GM19324 (cell line): ENCODE results near the gene PRDM16.

Source experiments
- ATAC-seq: cut with Tn5 transposase; IDR thresholded peaks from one replicate; pipeline ENCODE4 v1.9.1; 2021; ENCODE audit warnings: mild to moderate bottlenecking, moderate library complexity; ENCODE audit not compliant: unreplicated experiment, low FRiP score

The PRDM16 gene

DNA sequence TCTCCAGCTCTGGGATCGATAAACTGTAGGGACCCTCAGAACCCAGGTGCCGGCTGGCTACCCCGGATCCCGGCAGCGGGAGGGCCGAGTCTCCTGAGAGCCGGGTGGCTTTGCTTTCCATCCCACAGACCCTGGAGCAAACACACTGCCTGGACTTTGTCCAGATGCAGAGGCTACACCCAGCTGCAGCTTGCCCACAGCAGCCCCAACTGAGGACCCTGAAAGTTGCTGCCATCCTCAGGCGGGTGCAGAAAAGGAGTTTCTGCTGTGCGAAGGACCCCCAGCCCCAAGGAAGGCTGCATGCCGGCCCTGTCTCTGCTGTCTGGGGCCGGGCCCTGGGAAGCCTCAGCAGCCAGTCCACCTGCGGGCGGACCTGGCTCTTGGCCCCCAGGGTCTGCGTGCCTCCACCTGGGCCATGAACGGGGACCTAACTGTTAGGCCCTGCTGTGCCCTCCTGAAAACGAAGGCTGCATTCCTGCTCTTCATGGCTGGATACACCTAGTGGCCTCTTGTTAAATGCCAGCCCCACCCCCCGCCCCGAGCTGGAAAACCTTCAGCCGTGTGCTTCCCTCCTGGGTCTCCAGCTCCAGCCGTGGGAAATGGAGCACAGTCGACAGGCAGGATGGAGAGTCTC lies 287.9 kb downstream of the PRDM16 start:
- ATAC-seq: no peak

DNA sequence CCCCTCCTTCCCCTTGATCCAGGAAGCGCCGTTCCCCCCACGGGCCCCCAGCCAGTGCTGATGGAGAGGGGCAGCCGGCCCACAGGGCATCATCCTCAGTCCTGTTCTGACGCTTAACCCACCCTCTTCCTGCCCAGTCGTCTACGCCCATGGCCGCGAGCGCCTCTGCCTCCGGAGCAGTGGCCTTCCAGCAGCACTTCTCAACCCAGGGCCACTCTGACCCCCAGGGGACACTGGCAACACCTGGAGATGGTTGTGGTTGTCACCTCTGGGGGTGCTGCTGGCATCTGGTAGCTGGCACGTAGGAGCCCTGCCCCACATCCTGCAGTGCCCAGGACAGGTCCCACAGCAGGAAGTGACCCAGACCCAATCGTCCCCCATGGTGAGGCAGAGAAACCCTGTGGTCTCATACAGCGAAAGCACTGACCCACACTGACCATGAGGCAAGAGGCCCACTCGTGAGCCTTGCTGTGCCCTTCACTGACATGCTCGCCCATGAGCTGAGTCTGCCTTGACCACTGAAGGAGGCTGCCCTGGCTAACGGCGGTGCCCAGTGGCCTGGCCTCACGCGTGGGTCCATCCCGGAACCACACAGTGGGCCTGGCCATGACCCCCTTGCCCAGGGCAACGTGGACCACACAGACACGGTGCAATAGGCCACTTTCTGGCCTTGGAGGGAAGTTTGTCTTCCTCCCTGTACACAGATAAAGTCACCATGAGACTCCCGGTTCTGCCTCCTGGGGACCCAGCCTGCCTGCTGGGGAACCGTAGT lies 288.7 kb downstream of the PRDM16 start:
- no peak for ATAC-seq

DNA sequence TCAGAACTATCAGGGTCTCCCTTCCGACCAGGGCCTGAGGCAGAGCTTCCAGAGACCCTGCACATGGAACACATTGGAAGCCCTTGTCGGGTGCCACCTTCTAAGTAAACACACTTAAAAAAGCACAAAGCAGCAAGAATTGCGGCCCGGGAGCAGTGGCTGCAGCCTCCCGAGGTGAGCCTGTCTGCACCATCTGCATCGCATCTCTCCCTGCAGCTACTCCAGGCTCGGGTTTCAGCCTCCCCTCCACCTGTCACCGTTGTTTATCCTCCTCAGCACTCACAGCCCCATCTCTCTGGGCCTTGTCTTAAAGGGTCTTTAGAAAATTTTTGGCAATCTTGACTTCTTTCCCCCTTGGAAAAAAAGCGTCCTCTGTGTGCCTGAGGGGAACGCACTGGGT lies 290.3 kb downstream of the PRDM16 start:
- ATAC-seq: no peak

DNA sequence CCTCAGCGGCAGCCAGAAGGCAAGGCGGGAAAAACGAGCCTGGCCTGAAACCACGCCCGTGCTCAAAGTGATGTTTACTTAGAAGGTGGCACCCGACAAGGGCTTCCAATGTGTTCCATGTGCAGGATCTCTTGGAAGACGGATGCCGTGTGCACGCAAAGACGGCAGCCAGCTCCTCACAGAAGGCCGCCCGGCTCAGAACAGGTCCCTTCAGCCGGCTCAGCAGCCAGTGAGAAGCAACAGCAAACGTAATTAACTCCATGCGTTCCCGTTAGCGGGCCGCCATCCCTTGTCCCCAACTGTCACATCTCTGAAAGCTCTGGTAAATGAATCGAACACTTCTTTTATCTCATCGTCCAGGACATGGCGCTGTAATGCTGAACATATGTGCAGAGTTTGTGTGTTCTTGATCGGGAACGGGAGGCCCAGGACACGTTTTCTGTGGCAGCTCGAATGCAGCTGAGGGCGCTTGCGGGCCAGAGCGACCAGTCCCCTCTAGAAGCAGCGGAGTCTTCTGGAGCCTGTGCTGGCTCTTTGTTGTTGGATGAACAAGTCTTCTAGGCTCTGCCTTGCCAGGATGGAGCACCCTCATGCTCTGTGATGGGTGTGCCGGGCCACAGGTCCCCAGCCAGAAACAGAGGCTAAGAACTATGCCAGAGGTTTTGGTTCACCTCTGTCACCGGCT lies 290.9 kb downstream of the PRDM16 start:
- ATAC-seq: no peak

DNA sequence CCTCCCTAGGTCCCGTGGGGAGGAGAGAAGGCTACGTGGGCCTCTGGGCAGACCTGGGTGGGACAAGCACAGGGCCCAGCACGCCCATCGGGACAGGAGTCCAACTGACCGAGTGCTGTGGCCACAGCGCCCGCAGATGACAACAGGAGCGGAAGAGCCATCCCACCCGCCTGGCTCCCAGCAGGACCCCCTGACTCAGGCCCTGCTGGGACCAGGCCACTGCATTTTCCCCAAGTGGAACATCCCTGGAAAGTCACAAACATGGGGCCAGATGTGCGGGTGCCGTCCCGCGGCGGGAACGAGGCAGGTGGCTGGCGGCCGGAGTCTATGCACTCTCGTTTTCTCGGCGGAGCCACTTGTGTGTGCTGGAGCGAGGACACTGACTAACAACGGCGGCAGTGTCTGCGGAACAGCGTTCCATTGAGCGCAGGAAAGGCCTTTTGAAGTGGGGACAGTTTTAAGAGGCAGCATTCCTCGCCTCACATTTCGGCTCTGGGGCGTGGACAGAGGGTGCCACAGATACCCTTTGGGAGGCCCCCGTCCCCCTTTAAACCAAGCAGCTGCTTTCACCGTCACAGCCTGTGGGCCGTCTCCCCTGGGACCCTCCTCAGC lies 291.7 kb downstream of the PRDM16 start:
- no peak for ATAC-seq

DNA sequence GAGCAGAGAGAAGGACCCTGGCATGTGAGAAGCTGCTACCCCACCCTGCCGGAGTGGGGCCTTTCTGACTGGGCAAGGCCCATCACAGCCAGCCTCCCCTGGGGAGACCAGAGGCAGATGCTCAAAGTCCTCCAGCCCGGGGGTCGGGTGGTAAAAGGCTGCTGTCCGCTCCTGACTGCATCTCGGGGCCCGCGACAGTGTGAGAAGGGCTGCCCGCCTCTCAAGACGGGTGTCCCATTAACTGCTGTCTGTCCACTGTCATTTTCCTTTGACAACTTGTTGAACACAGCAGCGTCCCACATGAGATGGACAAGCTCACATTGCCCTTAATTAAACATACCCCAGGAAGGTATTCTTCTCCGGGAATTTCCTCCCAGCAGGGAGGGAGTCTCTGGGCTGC lies 294.0 kb downstream of the PRDM16 start:
- ATAC-seq: no peak

DNA sequence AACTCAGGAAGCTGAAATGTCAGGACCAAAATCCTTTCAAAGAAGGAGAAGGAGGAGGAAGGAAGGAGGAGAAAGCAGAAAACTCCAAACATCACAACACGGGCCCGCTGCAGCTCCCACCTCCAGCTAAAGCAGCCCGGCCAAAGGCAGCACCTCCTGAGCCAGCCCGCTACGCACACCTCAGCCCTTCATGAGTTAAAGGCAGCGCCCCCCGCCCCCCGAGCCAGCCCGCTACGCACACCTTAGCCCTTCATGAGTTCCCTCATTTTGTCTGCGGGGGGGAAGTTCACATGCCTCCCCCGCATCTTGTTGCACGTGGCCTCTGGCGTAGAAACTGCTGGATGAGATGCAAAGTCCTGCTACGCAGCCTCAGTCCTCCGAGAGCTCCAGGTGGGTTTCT lies 294.8 kb downstream of the PRDM16 start:
- ATAC-seq: no peak

DNA sequence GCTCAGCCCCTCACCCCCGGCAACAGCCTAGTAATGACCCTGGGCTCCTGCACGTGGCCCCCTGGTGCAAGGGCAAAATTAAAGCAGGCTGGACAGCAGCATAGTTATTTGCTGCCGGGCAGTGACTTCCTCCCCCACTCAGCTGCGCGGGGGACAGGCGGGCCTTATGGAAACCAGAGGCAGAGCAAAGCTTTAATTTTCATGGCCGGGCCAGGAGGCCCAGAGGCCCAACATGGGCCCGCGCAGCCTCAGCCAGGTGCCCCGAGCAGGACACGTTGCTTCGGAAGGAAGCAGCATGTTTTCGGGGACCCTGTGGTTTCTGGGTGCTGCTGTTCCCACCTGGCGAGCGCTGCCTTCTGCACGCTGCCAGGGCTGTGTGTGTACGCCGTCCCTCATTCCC lies 295.5 kb downstream of the PRDM16 start:
- no peak for ATAC-seq

DNA sequence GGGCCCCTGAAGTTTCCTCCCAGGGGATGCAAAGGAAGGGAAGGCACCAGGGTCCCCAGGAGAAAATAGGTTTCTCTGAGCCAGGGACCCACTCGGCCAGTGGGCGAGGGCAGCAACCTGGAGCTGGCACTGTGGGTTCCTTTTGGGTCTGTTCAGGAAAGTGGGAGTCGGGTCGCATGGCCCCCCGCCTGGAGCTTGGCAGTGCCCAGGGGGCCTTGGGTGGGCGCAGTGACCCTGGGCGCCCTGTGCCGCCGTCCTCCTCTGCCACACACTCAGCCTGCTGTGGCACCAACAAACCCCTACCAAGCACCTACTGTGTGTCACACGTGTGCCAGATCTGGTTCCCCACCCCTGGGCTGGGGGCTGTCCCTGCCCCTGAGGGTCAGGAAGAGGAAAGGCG lies 296.0 kb downstream of the PRDM16 start:
- ATAC-seq: no peak

DNA sequence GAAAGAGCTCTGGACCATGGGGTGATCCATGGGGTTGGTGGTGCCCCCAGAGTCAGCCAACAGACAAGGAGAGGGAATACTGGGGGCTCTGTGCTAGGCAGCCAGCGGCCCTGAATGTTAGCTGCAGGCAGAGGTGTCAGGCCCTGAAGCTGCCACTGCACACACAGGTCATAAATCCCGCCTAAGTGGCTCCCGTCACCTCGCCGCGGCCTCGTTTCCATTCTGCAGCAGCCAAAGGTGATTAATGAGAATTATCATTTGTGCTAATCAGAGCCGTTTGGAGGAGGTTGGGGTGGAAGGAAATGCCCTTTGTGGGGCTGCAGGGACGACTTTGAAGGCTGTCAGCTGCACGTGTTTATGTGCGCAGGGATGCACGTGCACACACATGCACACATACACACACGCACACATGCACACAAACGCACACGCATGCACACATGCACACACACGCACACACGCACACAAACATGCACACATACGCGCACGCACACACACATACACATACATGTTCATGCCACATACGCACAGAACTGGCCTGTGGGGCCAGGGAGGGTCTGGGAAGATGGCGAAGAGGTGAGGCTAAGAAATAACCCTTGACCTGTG lies 296.6 kb downstream of the PRDM16 start:
- ATAC-seq: no peak

DNA sequence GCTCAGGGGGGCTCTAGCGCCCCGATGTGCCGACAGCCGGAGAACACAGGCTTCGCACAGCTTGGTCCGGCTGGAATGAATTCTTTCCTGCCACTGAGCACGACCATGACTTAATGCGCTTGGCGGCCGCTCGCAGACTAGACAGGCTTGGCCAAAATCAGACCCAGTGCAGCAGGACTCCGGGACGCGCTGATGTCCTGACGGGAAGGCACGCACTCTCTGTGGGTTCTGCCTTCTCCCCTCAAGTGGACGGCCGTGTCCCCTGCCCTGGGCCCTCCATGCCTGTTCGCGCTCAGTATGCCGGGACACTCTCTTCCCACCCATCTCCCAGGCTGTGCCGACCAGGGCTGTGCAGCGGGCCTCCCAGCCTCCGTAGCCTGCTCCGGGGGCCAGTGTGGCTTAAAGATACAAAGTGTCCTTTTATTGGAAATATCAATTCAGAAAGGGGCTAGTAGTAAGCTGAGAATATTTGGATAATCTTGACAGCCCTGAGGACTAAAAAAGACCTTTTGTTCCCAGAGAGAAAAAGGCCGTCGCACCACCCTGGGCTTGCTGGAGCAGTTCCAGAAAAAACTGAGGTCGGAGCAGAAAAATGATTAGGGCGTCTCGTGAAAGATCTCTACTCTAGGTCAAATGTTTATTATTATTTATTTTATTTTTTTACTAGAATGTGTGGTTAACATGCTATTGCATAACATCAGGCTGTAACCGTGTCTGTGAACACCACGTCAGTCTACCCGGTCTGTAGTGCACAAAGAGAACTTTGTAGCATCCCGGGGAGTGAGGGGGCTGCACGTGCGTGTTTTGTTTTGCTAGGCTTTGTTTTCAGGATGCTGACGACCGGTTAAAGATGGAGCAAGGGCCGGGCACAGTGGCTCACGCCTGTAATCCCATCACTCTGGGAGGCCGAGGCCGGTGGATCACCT lies 297.4 kb downstream of the PRDM16 start:
- no peak for ATAC-seq

DNA sequence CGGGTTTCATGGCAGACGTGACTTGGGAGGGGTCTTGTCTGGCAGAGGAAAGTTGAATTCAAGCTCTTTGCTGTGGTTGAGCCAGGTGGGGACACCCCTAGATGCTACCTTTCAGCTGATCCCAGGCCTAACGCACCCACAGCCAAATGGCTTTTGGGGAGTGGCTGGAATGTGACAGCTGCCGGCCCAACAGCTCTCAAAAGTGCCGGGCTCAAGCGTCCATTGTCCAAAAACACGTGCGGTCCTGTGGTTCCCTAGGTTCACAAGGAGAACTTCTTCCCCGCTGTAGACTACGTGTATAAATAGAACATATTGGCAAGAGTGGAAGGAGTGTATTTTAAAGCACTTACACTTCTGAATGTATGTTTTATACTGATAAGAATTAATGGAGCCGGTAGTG lies 298.4 kb downstream of the PRDM16 start:
- no peak for ATAC-seq

DNA sequence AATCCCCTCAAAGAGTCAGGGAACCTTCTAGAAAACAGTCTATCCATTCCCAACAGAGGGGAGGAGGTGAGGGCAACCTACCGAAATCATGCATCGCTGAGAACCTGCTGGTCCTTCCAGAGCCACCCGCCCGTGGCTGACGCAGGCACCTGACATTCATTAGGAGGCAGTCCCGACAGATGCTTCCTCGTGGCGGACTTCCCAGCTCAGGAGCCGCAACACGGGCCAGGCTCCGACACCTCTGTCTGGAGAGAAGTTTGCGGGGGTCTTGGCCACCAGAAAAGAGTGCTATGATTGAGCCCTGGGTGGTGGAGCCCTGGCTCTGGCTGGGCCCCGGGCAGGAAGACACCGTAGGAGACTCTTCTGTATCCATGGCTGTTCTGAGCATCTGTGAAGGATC lies 299.1 kb downstream of the PRDM16 start:
- ATAC-seq: no peak

DNA sequence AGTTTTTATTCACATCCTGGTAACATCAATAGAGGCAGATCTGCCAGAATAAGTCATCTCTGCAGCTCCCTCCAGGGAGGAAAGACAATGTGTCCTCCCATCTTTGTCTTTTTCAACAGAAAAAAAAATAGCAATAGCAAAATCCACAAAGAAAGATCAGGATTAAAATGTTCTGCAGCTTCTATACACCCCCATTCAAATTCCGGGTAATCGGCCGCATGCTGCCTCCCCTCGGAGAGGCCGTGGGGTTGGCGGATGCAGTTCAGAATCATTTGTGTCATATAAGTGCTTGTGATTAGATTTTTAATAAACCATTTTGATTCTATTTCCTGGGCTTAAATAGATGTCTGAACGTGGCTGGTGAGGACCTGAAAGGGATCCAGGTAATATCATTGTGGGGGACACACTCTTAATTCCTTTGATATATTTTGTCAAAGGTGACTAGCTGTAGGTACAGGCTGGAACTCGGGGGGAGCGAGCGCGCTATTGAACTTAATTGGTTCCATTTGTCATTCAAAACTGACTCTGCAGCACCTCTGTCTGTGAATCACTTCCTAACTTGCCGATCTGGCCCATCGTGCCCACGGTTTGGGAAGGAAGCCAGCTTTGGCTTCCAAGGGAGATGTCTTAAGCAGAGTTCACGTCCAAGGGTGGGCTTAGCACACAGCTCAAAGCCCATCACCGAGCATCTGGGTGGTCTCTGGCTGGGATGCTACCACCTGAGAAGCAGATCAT lies 299.9 kb downstream of the PRDM16 start:
- ATAC-seq: no peak

DNA sequence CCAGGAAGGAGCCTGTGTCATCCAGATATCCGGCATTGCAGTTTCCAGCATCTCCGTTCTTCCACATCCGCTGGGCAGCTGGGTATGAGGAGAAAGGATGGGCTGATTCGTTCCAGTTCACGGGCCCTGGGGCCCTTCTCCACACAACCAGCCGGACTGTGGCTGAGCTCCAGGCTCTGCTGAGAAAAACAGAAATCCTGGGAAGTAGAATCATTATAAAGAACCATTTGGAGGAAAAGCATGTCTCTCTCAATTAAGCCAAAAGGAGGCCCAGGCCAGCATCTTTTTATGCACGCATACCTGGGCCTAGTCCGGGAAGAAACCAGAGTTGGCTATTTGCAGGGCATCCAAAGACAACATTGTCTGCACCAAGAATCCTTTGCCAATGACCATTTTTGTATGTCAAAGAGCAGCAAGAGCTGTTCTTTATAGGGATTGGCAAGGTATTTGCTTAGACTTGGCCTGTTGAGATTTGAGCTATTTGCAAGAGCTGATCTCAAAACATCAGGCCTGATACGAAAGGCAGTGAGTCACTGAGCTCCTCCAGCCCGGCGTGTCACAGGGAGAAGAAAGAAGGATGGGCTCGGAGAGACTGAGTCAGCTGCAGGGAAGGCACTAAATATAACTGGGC lies 300.6 kb downstream of the PRDM16 start:
- ATAC-seq: no peak

DNA sequence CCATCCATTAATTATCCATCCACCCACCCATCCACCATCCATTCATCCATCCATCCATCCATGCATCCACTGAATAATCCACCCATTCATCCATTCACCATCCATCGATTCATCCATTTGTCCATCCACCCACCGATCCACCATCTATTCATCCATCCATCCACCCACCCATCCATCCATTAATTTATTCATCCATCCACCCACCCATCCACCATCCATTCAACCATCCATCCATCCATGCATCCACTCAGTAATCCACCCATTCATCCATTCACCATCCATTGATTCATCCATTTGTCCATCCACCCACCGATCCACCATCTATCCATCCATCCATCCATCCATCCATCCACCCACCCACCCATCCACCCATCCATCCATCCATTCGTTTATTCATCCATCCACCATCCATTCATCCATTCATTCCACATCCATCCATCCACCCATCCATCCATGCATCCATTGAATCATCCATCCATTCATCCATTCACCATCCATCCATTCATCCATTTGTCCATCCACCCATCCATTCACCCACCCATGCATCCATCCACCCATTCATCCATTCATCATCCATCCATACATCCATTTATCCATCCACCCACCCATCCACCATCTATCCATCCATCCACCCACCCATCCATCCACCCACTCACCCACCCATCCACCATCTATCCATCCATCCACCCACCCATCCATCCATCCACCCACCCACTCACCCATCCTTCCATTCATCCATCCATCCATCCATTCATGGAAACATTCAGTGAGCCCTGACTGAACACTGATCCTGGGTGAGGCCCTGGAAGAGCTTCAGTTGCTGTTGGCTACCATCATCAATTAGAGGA lies 302.1 kb downstream of the PRDM16 start:
- no peak for ATAC-seq

DNA sequence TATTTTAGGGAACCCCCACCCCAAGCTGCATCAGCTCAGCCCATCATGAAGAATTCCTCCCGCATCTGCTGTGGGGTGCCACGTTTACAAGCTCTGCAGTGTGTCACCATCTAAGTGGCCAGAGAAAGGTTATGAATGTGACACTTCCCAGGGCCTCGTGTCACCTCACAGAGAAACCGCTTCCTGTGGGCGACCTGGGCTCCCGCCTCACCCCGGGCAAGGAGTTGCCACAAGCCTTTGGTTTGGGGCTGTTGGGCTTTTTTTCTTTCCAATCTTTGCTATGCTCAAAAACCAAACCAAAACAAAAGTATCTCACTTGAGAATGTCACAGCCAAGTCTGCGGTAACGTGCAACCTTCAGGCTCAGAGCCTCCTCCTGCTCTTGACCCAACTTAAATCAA lies 303.3 kb downstream of the PRDM16 start:
- ATAC-seq: no peak

DNA sequence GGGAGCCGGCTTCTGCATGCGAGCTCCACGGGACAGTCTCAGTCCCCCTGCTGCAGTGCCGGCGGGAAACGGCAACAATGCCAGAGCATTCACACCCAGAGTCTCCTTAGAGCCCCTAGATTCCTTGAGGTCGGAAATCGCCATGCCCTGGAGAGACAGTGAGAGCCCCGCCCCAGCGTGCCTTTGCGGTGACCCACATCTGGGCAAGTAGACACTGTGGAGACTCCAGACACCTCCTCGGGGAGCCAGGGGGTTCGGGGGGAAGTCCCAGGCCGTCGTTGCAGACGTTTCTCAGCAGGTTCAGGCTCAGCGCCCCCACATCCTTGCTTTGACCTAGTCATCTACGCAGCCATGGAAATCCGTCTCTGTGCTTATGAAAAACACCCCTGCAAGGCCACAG lies 304.2 kb downstream of the PRDM16 start:
- no peak for ATAC-seq
